HEK293 (cell line): ENCODE measurements around the gene SLC7A1.
"Not testable (repeated sequence)": the region's sequence is repeated elsewhere in the genome, so short reads cannot be mapped to it uniquely, and the experiment has no call there.

Source experiments
- CTCF ChIA-PET: fragments of 350-600 bp; formaldehyde crosslinking; extraction: SDS; loops from one replicate; lab custom pipeline; 2021; ENCODE audit warnings: antibody characterized with exemption; lab: Yijun Ruan, JAX
- POLR2A ChIA-PET: fragments of 300-600 bp; formaldehyde crosslinking; extraction: SDS; loops from one replicate; lab custom pipeline; 2020; ENCODE audit warnings: antibody characterized with exemption, inconsistent platforms; lab: Yijun Ruan, JAX
- H3K27ac ChIP-seq: fragments of 200-500 bp; sonication (Bioruptor generic); 2 replicates; pipeline ENCODE4 v1.5.1; 2014; ENCODE audit warnings: low read depth, low read length, control low read depth, inconsistent platforms; ENCODE audit errors: extremely low read depth
- H3K36me3 ChIP-seq, 2 experiments: fragments of 200-500 bp in 1 of 2; sonication (Bioruptor generic) in 1 of 2; 1 replicate in 1 of 2; 2 replicates in 1 of 2; pipeline ENCODE4 v1.5.1; 2014 to 2017; ENCODE audit warnings: inconsistent platforms in 2 of 2, low read length in 2 of 2; ENCODE audit not compliant: control insufficient read depth in 2 of 2, insufficient read depth in 1 of 2
- H3K4me1 ChIP-seq: fragments of 200-500 bp; sonication (Bioruptor generic); 2 replicates; pipeline ENCODE4 v1.5.1; 2014; ENCODE audit warnings: mild to moderate bottlenecking, low read length, inconsistent platforms; ENCODE audit not compliant: control insufficient read depth, insufficient read depth
- H3K4me3 ChIP-seq: 2 replicates; pipeline ENCODE4 v1.5.1; 2011; ENCODE audit warnings: low read depth, mild to moderate bottlenecking, control low read depth, low read length, moderate library complexity
- H3K9me3 ChIP-seq: fragments of 200-500 bp; sonication (Bioruptor generic); 2 replicates; pipeline ENCODE4 v1.5.1; 2014; ENCODE audit warnings: low read depth, low read length, inconsistent platforms; ENCODE audit not compliant: control insufficient read depth, insufficient read depth
- INSM2 ChIP-seq: fragments of 450-650 bp; formaldehyde crosslinking; IDR thresholded peaks from 2 replicates; pipeline ENCODE4 v1.5.1; 2016; ENCODE audit warnings: missing biosample characterization, missing genetic modification characterization
- KLF9 ChIP-seq: fragments of 450-650 bp; formaldehyde crosslinking; IDR thresholded peaks from 2 replicates; pipeline ENCODE4 v1.5.1; 2016; ENCODE audit warnings: missing biosample characterization, missing genetic modification characterization, low read depth
- RBAK ChIP-seq: fragments of 450-650 bp; formaldehyde crosslinking; IDR thresholded peaks from 2 replicates; pipeline ENCODE4 v1.5.1; 2016; ENCODE audit warnings: missing biosample characterization, missing genetic modification characterization
- SP2 ChIP-seq: fragments of 450-650 bp; formaldehyde crosslinking; IDR thresholded peaks from 2 replicates; pipeline ENCODE4 v1.5.1; 2016; ENCODE audit warnings: missing biosample characterization, missing genetic modification characterization
- TCF7L2 ChIP-seq: IDR thresholded peaks from 2 replicates; pipeline ENCODE4 v1.6.1; 2011; ENCODE audit warnings: low read depth, mild to moderate bottlenecking, inconsistent platforms, low read length, moderate library complexity, borderline replicate concordance
- YY2 ChIP-seq: fragments of 450-650 bp; formaldehyde crosslinking; IDR thresholded peaks from 2 replicates; pipeline ENCODE4 v1.5.1; 2016; ENCODE audit warnings: missing biosample characterization, missing genetic modification characterization
- ZBTB17 ChIP-seq: fragments of 450-650 bp; formaldehyde crosslinking; IDR thresholded peaks from 2 replicates; pipeline ENCODE4 v1.5.1; 2016; ENCODE audit warnings: missing biosample characterization, missing genetic modification characterization
- ZNF121 ChIP-seq: fragments of 450-650 bp; formaldehyde crosslinking; IDR thresholded peaks from 2 replicates; pipeline ENCODE4 v1.5.1; 2016; ENCODE audit warnings: missing biosample characterization, missing genetic modification characterization
- ZNF140 ChIP-seq: fragments of 450-650 bp; formaldehyde crosslinking; IDR thresholded peaks from 2 replicates; pipeline ENCODE4 v1.5.1; 2016; ENCODE audit warnings: missing biosample characterization, missing genetic modification characterization
- ZNF16 ChIP-seq: fragments of 450-650 bp; formaldehyde crosslinking; IDR thresholded peaks from 2 replicates; pipeline ENCODE4 v1.5.1; 2016; ENCODE audit warnings: low read depth, missing biosample characterization, missing genetic modification characterization
- ZNF19 ChIP-seq: fragments of 450-650 bp; formaldehyde crosslinking; IDR thresholded peaks from 2 replicates; pipeline ENCODE4; 2016; ENCODE audit warnings: missing biosample characterization, missing genetic modification characterization, low read depth
- ZNF211 ChIP-seq: fragments of 450-650 bp; formaldehyde crosslinking; IDR thresholded peaks from 2 replicates; pipeline ENCODE4 v1.5.1; 2016; ENCODE audit warnings: low read depth, missing biosample characterization, missing genetic modification characterization
- ZNF248 ChIP-seq: fragments of 450-650 bp; formaldehyde crosslinking; IDR thresholded peaks from 2 replicates; pipeline ENCODE4 v1.5.1; 2017; ENCODE audit warnings: missing biosample characterization, missing genetic modification characterization
- ZNF302 ChIP-seq: fragments of 450-650 bp; formaldehyde crosslinking; IDR thresholded peaks from 2 replicates; pipeline ENCODE4 v1.5.1; 2016; ENCODE audit warnings: missing biosample characterization, missing genetic modification characterization, low read depth
- ZNF354C ChIP-seq: fragments of 450-650 bp; formaldehyde crosslinking; IDR thresholded peaks from 2 replicates; pipeline ENCODE4 v1.5.1; 2016; ENCODE audit warnings: missing biosample characterization, missing genetic modification characterization, low read depth, borderline replicate concordance
- ZNF404 ChIP-seq: fragments of 450-650 bp; formaldehyde crosslinking; IDR thresholded peaks from 2 replicates; pipeline ENCODE4 v1.5.1; 2017; ENCODE audit warnings: missing biosample characterization, missing genetic modification characterization
- ZNF510 ChIP-seq: fragments of 450-650 bp; formaldehyde crosslinking; IDR thresholded peaks from 2 replicates; pipeline ENCODE4 v1.5.1; 2018; ENCODE audit warnings: mild to moderate bottlenecking, missing genetic modification characterization, missing biosample characterization; ENCODE audit not compliant: insufficient replicate concordance
- ZNF530 ChIP-seq: fragments of 450-650 bp; formaldehyde crosslinking; IDR thresholded peaks from 2 replicates; pipeline ENCODE4 v1.5.1; 2016; ENCODE audit warnings: low read depth, missing biosample characterization, missing genetic modification characterization
- ZNF544 ChIP-seq: fragments of 450-650 bp; formaldehyde crosslinking; IDR thresholded peaks from 2 replicates; pipeline ENCODE4 v1.5.0; 2017; ENCODE audit warnings: missing biosample characterization, missing genetic modification characterization
- ZNF549 ChIP-seq: fragments of 450-650 bp; IDR thresholded peaks from 2 replicates; pipeline ENCODE4 v1.5.1; 2018; ENCODE audit warnings: missing biosample characterization, missing genetic modification characterization, mild to moderate bottlenecking, inconsistent platforms, moderate library complexity
- ZNF555 ChIP-seq: fragments of 450-650 bp; formaldehyde crosslinking; conservative IDR thresholded peaks from 2 replicates; pipeline ENCODE4 v1.5.1; 2017; ENCODE audit warnings: missing biosample characterization, mild to moderate bottlenecking, missing genetic modification characterization, inconsistent platforms
- ZNF560 ChIP-seq: fragments of 450-650 bp; formaldehyde crosslinking; IDR thresholded peaks from 2 replicates; pipeline ENCODE4 v1.5.1; 2017; ENCODE audit warnings: missing biosample characterization, missing genetic modification characterization, borderline replicate concordance
- ZNF623 ChIP-seq: fragments of 450-650 bp; formaldehyde crosslinking; IDR thresholded peaks from 2 replicates; pipeline ENCODE4 v1.5.1; 2016; ENCODE audit warnings: missing biosample characterization, missing genetic modification characterization
- ZNF677 ChIP-seq: fragments of 450-650 bp; IDR thresholded peaks from 2 replicates; pipeline ENCODE4 v1.5.0; 2018; ENCODE audit warnings: missing biosample characterization, mild to moderate bottlenecking, missing genetic modification characterization, moderate library complexity
- ZNF776 ChIP-seq: fragments of 450-650 bp; formaldehyde crosslinking; IDR thresholded peaks from 2 replicates; pipeline ENCODE4 v1.5.0; 2017; ENCODE audit warnings: missing biosample characterization, missing genetic modification characterization, borderline replicate concordance
- ZNF843 ChIP-seq: fragments of 450-650 bp; formaldehyde crosslinking; IDR thresholded peaks from 2 replicates; pipeline ENCODE4 v1.5.1; 2016; ENCODE audit warnings: missing biosample characterization, missing genetic modification characterization
- ZSCAN5A ChIP-seq: fragments of 450-650 bp; formaldehyde crosslinking; IDR thresholded peaks from 2 replicates; pipeline ENCODE4 v1.5.1; 2016; ENCODE audit warnings: missing biosample characterization, missing genetic modification characterization
- TF ChIP-seq, protein P1 (sequence below): fragments of 450-650 bp; formaldehyde crosslinking; IDR thresholded peaks from 2 replicates; pipeline ENCODE4 v1.5.1; 2017; ENCODE audit warnings: missing biosample characterization, missing genetic modification characterization
- TF ChIP-seq, protein P2 (sequence below): fragments of 450-650 bp; formaldehyde crosslinking; IDR thresholded peaks from 2 replicates; pipeline ENCODE4 v1.5.1; 2017; ENCODE audit warnings: missing biosample characterization, mild to moderate bottlenecking, missing genetic modification characterization, moderate library complexity

Gene SLC7A1

GRCh38 chr13:29640665-29641064, 45.2 kb upstream of the SLC7A1 start:
- ChIA-PET POLR2A (no interaction called here), CTCF (no interaction called here)
- H3K9me3 ChIP-seq, result no peaks in the 10 kb centered on the region
- no peaks in the 10 kb centered on the region for H3K4me1 ChIP-seq
- no peak overlapping the region for H3K4me3 ChIP-seq
- no peaks in the 10 kb centered on the region for H3K36me3 ChIP-seq
- H3K27ac ChIP-seq, result no peak overlapping the region
- TF ChIP-seq ZSCAN5A (no peak), ZNF623 (tag by site-specific recombination) (no peak), ZNF555 (tag by site-specific recombination) (no peak), ZNF19 (tag by site-specific recombination) (no peak), ZNF776 (no peak), ZNF354C (tag by site-specific recombination) (no peak), ZNF510 (tag by site-specific recombination) (no peak), ZNF404 (tag by site-specific recombination) (no peak), ZNF843 (no peak), SP2 (tag by site-specific recombination) (no peak), ZNF248 (tag by site-specific recombination) (no peak), ZNF677 (no peak), ZNF560 (tag by site-specific recombination) (no peak), ZNF544 (tag by site-specific recombination) (no peak), YY2 (tag by site-specific recombination) (no peak), ZNF211 (tag by site-specific recombination) (no peak), ZNF16 (no peak), ZBTB17 (tag by site-specific recombination) (no peak), ZNF302 (tag by site-specific recombination) (no peak)
- TF ChIP-seq, protein P1, sequence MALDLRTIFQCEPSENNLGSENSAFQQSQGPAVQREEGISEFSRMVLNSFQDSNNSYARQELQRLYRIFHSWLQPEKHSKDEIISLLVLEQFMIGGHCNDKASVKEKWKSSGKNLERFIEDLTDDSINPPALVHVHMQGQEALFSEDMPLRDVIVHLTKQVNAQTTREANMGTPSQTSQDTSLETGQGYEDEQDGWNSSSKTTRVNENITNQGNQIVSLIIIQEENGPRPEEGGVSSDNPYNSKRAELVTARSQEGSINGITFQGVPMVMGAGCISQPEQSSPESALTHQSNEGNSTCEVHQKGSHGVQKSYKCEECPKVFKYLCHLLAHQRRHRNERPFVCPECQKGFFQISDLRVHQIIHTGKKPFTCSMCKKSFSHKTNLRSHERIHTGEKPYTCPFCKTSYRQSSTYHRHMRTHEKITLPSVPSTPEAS, result no peak

DNA sequence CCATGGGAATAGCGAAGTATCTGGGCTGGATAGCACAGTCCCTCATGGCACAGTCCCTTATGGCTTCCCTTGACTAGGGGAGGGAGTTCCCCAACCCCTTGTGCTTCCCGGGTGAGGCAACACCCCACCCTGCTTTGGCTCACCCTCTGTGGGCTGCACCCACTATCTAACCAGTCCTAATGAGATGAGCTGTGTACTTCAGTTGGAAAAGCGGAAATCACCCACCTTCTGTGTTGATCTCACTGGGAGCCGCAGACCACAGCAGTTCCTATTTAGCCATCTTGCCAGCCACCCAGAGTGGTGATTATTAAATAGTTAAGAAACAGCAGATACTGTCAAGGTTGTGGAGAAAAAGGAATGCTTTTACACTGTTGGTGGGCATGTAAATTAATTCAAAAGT, 41.3 kb upstream of the SLC7A1 start:
- H3K4me3 ChIP-seq, CTCF ChIA-PET, H3K4me1 ChIP-seq, H3K36me3 ChIP-seq, H3K27ac ChIP-seq, H3K9me3 ChIP-seq, POLR2A ChIA-PET: not testable (repeated sequence)

DNA sequence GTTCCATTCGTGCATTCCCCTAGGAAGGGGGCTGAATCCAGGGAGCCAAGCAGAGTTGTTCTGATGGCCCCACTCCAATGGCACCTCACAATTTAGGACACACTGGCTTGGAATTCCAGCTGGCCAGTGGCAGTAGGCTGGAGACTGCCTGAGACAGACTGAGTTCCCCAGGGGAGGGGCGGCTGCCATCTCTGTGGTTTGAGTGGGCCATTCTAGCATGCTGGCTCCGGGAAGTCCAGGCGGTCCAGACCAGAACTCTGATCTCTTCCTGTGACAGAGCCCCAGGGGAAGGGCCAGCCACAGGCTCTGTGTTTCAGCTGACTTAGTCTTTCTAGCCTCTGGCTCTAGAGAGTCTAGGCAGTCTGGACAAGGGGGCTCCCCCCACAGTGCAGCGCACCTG, 29.5 kb upstream of the SLC7A1 start:
- Histone ChIP-seq H3K9me3 (no peaks in the 10 kb centered on the region), H3K4me1 (no peaks in the 10 kb centered on the region), H3K36me3 (no peaks in the 10 kb centered on the region), H3K27ac (no peak overlapping the region), H3K4me3 (no peak overlapping the region)
- ChIA-PET CTCF (interaction anchor here (0.6 to 0.8 kb wide), 2 partner anchors 66 to 117 kb away, joined by 3 read pairs; no protein-coding TSS in a partner anchor), POLR2A (no interaction called here)
- TF ChIP-seq ZNF530 (tag by site-specific recombination) (no peak), ZNF140 (tag by site-specific recombination) (no peak), KLF9 (no peak), ZNF121 (tag by site-specific recombination) (no peak), TCF7L2 (no peak), RBAK (no peak), INSM2 (tag by site-specific recombination) (no peak), ZNF549 (tag by site-specific recombination) (no peak), ZNF677 (no peak)
- TF ChIP-seq, protein P2, sequence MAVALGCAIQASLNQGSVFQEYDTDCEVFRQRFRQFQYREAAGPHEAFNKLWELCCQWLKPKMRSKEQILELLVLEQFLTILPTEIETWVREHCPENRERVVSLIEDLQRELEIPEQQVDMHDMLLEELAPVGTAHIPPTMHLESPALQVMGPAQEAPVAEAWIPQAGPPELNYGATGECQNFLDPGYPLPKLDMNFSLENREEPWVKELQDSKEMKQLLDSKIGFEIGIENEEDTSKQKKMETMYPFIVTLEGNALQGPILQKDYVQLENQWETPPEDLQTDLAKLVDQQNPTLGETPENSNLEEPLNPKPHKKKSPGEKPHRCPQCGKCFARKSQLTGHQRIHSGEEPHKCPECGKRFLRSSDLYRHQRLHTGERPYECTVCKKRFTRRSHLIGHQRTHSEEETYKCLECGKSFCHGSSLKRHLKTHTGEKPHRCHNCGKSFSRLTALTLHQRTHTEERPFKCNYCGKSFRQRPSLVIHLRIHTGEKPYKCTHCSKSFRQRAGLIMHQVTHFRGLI (tag by site-specific recombination), result no peak
